ENCODE measurements around the gene SYNDIG1.

SYNDIG1 gene

GRCh38 chr20:24653306-24653705 lies 183.9 kb downstream of the SYNDIG1 start:
- Histone ChIP-seq H3K27ac (replicated peaks) (no peak overlapping the region), H3K4me3 (replicated peaks; ENCODE audit: insufficient read depth, low read length) (no peak overlapping the region), H3K27me3 (ENCODE audit: insufficient read depth, poor library complexity, severe bottlenecking) (no peaks in the 10 kb centered on the region)
- no peak for DNase-seq (ENCODE audit: low read depth in 1 of 2, low spot score in 1 of 2)
- TF ChIP-seq, protein P1, sequence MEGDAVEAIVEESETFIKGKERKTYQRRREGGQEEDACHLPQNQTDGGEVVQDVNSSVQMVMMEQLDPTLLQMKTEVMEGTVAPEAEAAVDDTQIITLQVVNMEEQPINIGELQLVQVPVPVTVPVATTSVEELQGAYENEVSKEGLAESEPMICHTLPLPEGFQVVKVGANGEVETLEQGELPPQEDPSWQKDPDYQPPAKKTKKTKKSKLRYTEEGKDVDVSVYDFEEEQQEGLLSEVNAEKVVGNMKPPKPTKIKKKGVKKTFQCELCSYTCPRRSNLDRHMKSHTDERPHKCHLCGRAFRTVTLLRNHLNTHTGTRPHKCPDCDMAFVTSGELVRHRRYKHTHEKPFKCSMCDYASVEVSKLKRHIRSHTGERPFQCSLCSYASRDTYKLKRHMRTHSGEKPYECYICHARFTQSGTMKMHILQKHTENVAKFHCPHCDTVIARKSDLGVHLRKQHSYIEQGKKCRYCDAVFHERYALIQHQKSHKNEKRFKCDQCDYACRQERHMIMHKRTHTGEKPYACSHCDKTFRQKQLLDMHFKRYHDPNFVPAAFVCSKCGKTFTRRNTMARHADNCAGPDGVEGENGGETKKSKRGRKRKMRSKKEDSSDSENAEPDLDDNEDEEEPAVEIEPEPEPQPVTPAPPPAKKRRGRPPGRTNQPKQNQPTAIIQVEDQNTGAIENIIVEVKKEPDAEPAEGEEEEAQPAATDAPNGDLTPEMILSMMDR (IDR thresholded peaks at IDR 0.05; ENCODE audit: insufficient read depth, low read length), result no peak
- TF ChIP-seq, protein P2, sequence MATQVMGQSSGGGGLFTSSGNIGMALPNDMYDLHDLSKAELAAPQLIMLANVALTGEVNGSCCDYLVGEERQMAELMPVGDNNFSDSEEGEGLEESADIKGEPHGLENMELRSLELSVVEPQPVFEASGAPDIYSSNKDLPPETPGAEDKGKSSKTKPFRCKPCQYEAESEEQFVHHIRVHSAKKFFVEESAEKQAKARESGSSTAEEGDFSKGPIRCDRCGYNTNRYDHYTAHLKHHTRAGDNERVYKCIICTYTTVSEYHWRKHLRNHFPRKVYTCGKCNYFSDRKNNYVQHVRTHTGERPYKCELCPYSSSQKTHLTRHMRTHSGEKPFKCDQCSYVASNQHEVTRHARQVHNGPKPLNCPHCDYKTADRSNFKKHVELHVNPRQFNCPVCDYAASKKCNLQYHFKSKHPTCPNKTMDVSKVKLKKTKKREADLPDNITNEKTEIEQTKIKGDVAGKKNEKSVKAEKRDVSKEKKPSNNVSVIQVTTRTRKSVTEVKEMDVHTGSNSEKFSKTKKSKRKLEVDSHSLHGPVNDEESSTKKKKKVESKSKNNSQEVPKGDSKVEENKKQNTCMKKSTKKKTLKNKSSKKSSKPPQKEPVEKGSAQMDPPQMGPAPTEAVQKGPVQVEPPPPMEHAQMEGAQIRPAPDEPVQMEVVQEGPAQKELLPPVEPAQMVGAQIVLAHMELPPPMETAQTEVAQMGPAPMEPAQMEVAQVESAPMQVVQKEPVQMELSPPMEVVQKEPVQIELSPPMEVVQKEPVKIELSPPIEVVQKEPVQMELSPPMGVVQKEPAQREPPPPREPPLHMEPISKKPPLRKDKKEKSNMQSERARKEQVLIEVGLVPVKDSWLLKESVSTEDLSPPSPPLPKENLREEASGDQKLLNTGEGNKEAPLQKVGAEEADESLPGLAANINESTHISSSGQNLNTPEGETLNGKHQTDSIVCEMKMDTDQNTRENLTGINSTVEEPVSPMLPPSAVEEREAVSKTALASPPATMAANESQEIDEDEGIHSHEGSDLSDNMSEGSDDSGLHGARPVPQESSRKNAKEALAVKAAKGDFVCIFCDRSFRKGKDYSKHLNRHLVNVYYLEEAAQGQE (IDR thresholded peaks at IDR 0.05; ENCODE audit: insufficient replicate concordance, low read depth), result no peak
- no peak for TF ChIP-seq SPI1 (IDR thresholded peaks at IDR 0.05; ENCODE audit: borderline replicate concordance, low read depth)
- no peak for TF ChIP-seq GABPA (IDR thresholded peaks at IDR 0.05; ENCODE audit: low read depth)
- TF ChIP-seq POLR2AphosphoS5 (IDR thresholded peaks at IDR 0.05; ENCODE audit: low read depth), result no peak

DNA sequence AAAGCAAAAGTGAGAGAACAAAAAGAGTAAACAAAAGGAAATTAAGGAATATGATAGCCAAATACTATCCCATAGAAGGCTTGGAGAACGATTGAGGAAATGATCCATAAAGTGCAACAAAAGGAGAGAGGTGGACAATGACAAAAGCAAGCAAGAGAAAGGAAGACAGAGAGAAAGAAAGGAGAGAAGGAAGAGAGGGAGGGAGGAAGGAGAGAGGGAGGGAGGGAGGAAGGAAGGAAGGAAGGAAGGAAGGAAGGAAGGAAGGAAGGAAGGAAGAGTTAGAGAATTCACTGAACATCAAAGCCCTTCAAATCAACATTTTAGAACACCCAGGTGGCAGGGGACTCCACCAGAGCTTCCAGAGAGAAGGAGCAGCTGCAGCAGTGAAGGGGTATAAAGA lies 185.0 kb downstream of the SYNDIG1 start:
- Histone ChIP-seq H3K27ac (replicated peaks) (no peak overlapping the region), H3K4me3 (replicated peaks; ENCODE audit: insufficient read depth, low read length) (no peak overlapping the region), H3K27me3 (ENCODE audit: insufficient read depth, poor library complexity, severe bottlenecking) (no peaks in the 10 kb centered on the region)
- TF ChIP-seq, protein P2 (IDR thresholded peaks at IDR 0.05; ENCODE audit: insufficient replicate concordance, low read depth), result no peak
- DNase-seq (ENCODE audit: low read depth in 1 of 2, low spot score in 1 of 2), result no peak

DNA sequence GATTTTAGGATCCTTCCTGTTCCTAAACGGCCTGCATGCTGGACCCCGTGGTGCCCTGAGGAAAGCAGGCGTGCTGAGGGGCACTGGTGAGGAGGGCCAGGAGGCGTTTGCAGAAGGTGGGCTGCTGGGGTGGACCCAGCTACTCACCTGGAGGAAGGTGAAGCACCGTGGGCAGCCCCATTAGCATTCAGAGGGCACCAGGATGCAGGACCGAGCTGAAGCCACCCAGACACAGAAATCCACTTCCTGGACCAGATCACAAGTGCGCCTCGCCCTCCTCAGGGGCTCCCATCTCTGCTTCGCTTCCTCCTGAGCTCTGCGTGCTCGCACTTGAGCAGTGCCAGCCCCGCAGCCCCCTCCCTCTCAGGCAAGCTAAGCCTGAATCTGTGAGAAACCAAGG lies 187.0 kb downstream of the SYNDIG1 start:
- DNase-seq (ENCODE audit: low read depth in 1 of 2, low spot score in 1 of 2), result no peak
- H3K4me3 ChIP-seq (replicated peaks; ENCODE audit: insufficient read depth, low read length), result no peak overlapping the region
- H3K27ac ChIP-seq (replicated peaks), result no peak overlapping the region
- TF ChIP-seq SPI1 (IDR thresholded peaks at IDR 0.05; ENCODE audit: borderline replicate concordance, low read depth) (no peak), POLR2AphosphoS5 (IDR thresholded peaks at IDR 0.05; ENCODE audit: low read depth) (no peak), GABPA (IDR thresholded peaks at IDR 0.05; ENCODE audit: low read depth) (no peak)
- TF ChIP-seq, protein P2 (IDR thresholded peaks at IDR 0.05; ENCODE audit: insufficient replicate concordance, low read depth), result no peak
- TF ChIP-seq, protein P1 (IDR thresholded peaks at IDR 0.05; ENCODE audit: insufficient read depth, low read length), result no peak
- H3K27me3 ChIP-seq (ENCODE audit: insufficient read depth, poor library complexity, severe bottlenecking), result no peaks in the 10 kb centered on the region

- Histone ChIP-seq H3K27ac (replicated peaks) (no peak overlapping the region), H3K4me3 (replicated peaks; ENCODE audit: insufficient read depth, low read length) (no peak overlapping the region), H3K27me3 (ENCODE audit: insufficient read depth, poor library complexity, severe bottlenecking) (no peaks in the 10 kb centered on the region)
- DNase-seq (ENCODE audit: low read depth in 1 of 2, low spot score in 1 of 2), result no peak
- no peak for TF ChIP-seq POLR2AphosphoS5 (IDR thresholded peaks at IDR 0.05; ENCODE audit: low read depth)
- TF ChIP-seq SPI1 (IDR thresholded peaks at IDR 0.05; ENCODE audit: borderline replicate concordance, low read depth), result no peak
- no peak for TF ChIP-seq GABPA (IDR thresholded peaks at IDR 0.05; ENCODE audit: low read depth)
- TF ChIP-seq, protein P2 (IDR thresholded peaks at IDR 0.05; ENCODE audit: insufficient replicate concordance, low read depth), result no peak
- TF ChIP-seq, protein P1 (IDR thresholded peaks at IDR 0.05; ENCODE audit: insufficient read depth, low read length), result no peak
Measured at GRCh38 chr20:24657196-24657595, 187.8 kb downstream of the SYNDIG1 start.
